Left lobe of liver (tissue), 2 donors: ENCODE measurements around the gene CSNK1D. TPM values are rescaled to one million over a fixed set of nuclear protein-coding genes. Genes with fewer than 3 reads are reported as not detected.
"Not testable (repeated sequence)": the region's sequence is repeated elsewhere in the genome, so short reads cannot be mapped to it uniquely, and the experiment has no call there.

Experiments
- ATAC-seq: fragments of 200-7000 bp; cut with Tn5 transposase; one replicate; pipeline ENCODE4 v1.9.1; 2020; ENCODE audit warnings: mild to moderate bottlenecking, moderate library complexity
- DNase-seq: peaks from one replicate; pipeline ENCODE4 v3.0.0-alpha.2; 2020; ENCODE audit warnings: low spot score
- total RNA-seq: library from RNA; stranded (reverse); gene quantifications from one replicate; pipeline ENCODE4 v1.2.1, GENCODE V29; 2021
- donor health status: DM: no; HTN: no; CAD: no; lungs with moderate emphysema.
- donor health status: DM: no; HTN: yes; CAD: no.

CSNK1D gene
- total RNA-seq, 1 donor from 2014 or later, result 49.6 TPM

DNA sequence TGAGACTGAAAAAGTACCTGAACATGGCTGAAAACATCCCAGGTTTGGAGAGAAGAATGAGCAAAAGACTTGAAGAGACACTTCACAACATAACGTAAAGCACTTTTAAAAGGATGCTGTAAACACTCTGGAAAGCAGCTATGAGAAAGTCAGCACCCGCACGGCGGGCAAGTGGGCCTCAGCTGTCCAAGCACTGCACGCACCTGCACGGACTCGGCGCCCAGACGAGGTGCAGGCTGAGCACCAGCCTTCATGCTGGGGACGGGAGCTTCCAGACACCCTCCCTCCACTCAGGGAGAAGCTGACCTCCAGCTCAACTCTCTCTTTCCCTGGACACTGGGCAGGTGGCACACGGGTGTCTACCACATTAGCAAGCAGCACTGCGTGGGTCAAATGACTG lies 74.0 kb downstream of the CSNK1D start:
- DNase-seq (no peak), ATAC-seq (no peak)

DNA sequence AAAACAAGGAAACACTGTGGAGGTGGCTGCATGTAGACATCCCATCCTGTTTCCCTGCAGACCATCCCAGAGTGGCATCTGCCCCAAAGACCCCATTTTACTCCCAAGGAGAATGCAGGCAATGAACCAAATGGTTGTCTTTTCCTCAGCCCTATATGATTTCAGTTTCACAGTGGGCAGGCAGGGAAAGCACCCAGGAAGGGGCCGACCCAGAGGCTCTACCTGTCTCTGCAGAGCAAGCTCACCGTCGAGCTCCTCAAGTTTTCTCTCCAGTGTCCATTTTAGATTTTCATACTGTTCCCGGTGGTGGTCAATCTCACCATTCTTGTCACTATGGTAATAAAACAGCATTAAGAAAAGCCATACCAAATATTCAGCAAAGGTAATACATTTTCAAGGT lies 75.4 kb downstream of the CSNK1D start:
- DNase-seq (no peak), ATAC-seq (no peak)

DNA sequence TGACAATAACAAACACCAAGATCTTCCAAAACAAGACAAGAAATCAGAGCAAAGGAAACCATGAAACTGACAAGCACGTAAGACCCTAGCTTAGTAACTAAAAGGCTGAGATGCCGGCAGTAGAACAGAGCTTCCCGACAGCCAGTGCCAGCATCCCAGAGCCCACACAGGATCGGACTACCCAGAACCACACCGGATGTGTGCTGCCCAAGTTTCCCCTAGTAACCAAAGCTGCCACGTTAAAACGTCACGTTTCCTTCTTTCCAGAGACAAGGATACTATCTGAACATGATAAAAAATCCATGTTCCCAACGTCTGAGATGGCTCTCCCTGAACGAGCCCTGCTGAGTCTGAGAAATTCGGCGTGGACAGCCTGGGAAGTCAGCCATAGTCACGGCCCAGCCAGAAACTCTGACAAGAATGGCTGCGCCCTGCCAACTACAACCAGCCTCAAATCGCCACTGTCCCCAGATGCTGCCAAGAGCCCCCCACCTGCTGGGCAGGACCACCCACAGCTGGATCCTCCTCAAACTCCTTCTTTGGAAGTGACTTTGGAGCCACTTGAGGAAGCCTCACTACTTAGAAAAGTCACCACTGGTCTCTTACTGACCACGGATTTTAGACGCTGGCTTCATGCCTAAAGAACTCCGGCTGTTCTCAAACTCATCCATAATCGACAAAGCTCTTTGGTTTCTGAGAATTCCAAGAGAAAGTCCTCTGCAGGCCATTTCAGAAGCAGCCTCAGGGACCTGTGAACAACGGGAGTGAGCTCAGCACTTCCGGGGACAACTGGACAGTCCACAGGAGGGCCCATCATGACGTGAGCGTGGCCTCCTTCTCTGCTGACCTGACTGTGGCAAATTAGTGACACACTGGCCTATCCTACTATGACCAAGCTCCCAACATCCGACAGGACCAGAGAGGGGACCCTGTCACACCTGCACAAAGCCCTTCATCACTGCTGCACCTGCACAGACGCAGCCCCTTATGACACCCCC lies 77.5 kb downstream of the CSNK1D start:
- DNase-seq (no peak), ATAC-seq (no peak)

DNA sequence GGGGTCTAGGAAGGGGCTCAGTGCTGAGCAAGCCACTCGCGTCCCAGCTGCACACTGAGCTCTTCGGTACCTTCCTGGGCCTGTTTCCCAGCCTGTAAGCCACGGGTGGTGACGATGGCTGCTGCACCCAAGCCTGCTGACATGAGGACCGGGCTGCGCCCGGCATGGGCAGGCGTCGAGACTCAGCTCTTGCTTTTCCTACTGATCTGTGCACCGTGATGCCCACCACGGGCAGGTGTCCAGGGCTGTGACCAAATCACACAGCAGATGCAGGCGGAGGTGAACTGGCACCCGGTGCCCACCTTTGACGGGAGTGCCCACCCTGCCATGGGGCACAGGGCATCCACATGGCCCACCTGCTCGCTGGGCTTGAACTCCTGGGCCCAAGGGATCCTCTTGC lies 78.7 kb downstream of the CSNK1D start:
- ATAC-seq (no peak), DNase-seq (no peak)

DNA sequence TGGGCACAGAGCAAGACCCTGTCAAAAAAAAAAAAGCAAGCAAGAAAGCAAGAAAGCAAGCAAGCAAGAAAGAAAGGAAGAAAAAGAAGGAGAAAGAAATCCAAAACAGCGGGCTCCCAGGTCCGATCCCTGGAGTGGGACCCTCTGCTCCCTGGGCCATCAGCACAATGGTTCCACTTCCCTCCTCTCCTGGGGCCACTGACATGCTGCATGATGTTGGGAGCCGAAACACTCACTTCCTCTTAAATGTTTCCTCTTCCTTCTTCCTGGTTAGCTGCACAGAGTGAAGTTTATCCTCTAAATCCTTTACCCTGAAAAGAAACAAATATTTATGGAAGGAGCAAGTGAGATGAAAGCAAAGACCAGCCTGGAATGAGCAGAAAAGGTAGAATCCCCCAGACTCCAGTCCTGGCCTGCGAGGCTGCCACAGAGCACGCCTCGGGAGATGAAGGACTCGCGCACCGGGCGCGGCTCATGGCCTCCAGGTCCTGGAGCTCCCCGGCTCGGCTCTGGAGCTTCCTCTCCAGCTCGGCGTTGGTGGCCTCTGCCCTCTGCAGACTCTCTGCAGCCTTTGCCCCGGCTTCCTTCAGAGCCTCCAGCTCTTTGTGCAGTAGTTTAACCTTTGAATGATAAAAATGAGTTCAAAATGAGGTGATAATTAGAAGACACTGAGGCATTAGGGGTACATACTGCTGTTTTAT lies 79.8 kb downstream of the CSNK1D start:
- ATAC-seq, result peak; percentile 68
- no peak for DNase-seq

DNA sequence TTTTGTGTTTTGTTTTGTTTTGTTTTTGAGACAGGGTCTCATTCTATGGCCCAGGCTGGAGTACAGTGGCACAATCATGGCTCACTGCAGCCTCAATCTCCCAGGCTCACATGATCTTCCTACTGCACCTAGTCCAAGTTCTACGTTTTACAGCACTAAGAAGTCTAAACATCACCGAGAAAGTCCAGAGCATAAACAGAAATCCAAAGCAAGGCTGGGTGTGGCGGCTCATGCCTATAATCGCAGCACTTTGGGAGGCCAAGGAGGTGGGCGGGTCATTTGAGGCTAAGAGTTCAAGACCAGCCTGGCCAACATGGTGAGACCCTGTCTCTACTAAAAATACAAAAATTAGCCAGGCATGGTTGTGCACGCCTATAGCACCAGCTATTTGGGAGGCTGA lies 80.5 kb downstream of the CSNK1D start:
- not testable (repeated sequence) for ATAC-seq, DNase-seq

Other genes starting within 250 kb of the CSNK1D start
- 8.7 TPM for gene RAC3, start 242.0 kb downstream of the CSNK1D start, total RNA-seq
- 1,477 TPM for gene DCXR, start 236.0 kb downstream of the CSNK1D start, total RNA-seq
- 45.8 TPM for gene RFNG, start 221.9 kb downstream of the CSNK1D start, total RNA-seq
- gene GPS1, start 221.8 kb downstream of the CSNK1D start, total RNA-seq, result 84.1 TPM
- gene DUS1L, start 207.9 kb downstream of the CSNK1D start, total RNA-seq, result 121 TPM
- 267 TPM for gene FASN, start 175.5 kb downstream of the CSNK1D start, total RNA-seq
- gene CCDC57, start 60.9 kb downstream of the CSNK1D start, total RNA-seq, result 32.8 TPM
- gene SLC16A3, start 44.7 kb downstream of the CSNK1D start, total RNA-seq, result 6.9 TPM
- gene CD7, start 43.9 kb upstream of the CSNK1D start, total RNA-seq, result 1.4 TPM
- gene SECTM1, start 60.1 kb upstream of the CSNK1D start, total RNA-seq, result 3.0 TPM
- not detected for gene TEX19, start 85.5 kb upstream of the CSNK1D start, total RNA-seq
- gene UTS2R, start 98.1 kb upstream of the CSNK1D start, total RNA-seq, result not detected
- gene HEXD, start 144.6 kb upstream of the CSNK1D start, total RNA-seq, result 44.3 TPM
- 18.4 TPM for gene OGFOD3, start 144.9 kb upstream of the CSNK1D start, total RNA-seq
- gene CYBC1, start 177.1 kb upstream of the CSNK1D start, total RNA-seq, result 35.5 TPM
- 22.5 TPM for gene NARF, start 185.0 kb upstream of the CSNK1D start, total RNA-seq
- gene FOXK2, start 246.0 kb upstream of the CSNK1D start, total RNA-seq, result 16.2 TPM